Effector memory CD8-positive, alpha-beta T cell (primary cell): ENCODE measurements around the gene KLK6.

Experiments used
- ATAC-seq: fragments of 150-1000 bp; cut with Tn5 transposase; replicated peaks from 2 replicates; pipeline ENCODE4 v1.10.0; 2021; ENCODE audit warnings: mild to moderate bottlenecking, moderate library complexity
- DNase-seq, 3 experiments: peaks; one replicate each; pipeline ENCODE4 v3.0.0; 2021
- H3K27ac Mint-ChIP-seq, 2 donors: one replicate each; pipeline ENCODE4 v1.8.0; 2022; ENCODE audit warnings: mild to moderate bottlenecking in 2 of 2, mixed read lengths in 2 of 2, moderate library complexity in 2 of 2
- H3K27me3 Mint-ChIP-seq, 2 donors: one replicate each; pipeline ENCODE4 v1.8.0; 2022; ENCODE audit warnings: mixed read lengths in 2 of 2
- H3K36me3 Mint-ChIP-seq: one replicate; pipeline ENCODE4 v1.8.0; 2022; ENCODE audit warnings: mild to moderate bottlenecking, moderate library complexity, mixed read lengths; ENCODE audit not compliant: insufficient read depth
- H3K4me1 Mint-ChIP-seq, 2 donors: one replicate each; pipeline ENCODE4 v1.8.0; 2022; ENCODE audit warnings: low read depth in 2 of 2, mixed read lengths in 2 of 2
- H3K4me3 Mint-ChIP-seq, 2 donors: one replicate each; pipeline ENCODE4 v1.8.0; 2022; ENCODE audit warnings: mild to moderate bottlenecking in 2 of 2, mixed read lengths in 2 of 2, moderate library complexity in 2 of 2
- H3K9me3 Mint-ChIP-seq, 2 donors: one replicate each; pipeline ENCODE4 v1.8.0; 2022; ENCODE audit warnings: mixed read lengths in 2 of 2

Gene KLK6

DNA sequence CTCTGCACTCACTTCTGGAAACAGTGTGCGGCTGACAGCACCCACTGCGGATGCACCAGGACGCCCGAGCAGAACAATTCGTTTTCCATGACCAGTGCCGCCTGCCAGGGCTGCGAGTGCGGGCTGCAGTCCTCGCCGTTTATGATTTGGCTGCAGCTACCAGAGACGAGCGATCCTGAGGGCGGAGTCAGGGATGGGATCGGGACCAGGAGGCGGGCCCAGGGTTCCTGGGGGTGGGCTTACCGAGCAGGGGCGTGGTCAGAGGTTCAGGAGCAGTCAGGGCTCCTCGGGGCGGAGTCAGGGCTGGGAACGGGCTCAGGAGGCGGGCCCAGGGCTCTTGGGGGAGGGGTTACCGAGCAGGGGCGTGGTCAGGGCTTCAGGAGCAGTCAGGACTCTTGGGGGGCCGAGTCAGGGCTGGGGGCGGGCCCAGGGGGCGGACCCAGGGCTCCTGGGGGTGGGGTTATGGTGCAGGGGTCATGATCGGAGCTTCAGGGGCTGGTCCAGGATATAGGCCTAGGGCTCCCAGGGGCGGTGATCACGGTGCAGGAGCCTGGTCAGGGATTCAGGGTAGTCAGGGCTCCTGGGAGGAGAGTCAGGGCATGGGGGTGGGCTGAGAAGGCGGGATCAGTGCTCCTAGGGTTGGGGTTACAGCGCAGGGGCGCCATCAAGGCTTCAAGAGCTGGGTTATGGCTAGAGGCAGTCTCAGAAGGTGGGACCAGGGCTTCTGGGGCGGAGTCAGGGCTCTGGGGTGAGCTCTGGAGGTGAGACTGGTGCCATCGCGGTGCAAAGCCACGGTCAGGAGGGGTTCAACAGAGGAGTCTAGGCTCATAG lies 59.9 kb downstream of the KLK6 start:
- no peaks in the 10 kb centered on the region for H3K9me3 Mint-ChIP-seq
- DNase-seq (no peak), ATAC-seq (no peak)
- H3K4me3 Mint-ChIP-seq, result peak overlapping the region in 1 of 2 donors; percentile 33
- H3K27me3 Mint-ChIP-seq, result peaks cover 0 to 14% of the 10 kb centered on the region in 2 donors
- peaks cover 4 to 8% of the 10 kb centered on the region in 2 donors for H3K4me1 Mint-ChIP-seq
- H3K27ac Mint-ChIP-seq, result no peak overlapping the region
- H3K36me3 Mint-ChIP-seq, result no peaks in the 10 kb centered on the region
